KMS-11 (cell line): ENCODE results near the gene RAF1.

Source experiments
- H2AFZ ChIP-seq: fragments of 200-600 bp; sonication (generic); 2 replicates; pipeline ENCODE4 v1.6.1; 2016; ENCODE audit warnings: antibody characterized with exemption, mixed run types, low read depth
- H3K27ac ChIP-seq: fragments of 200-600 bp; sonication (generic); 2 replicates; pipeline ENCODE4 v1.6.1; 2016; ENCODE audit warnings: mild to moderate bottlenecking, mixed run types
- H3K27me3 ChIP-seq: fragments of 200-600 bp; sonication (generic); 2 replicates; pipeline ENCODE4 v1.6.1; 2017; ENCODE audit warnings: mild to moderate bottlenecking, low read depth, mixed run types, moderate library complexity; ENCODE audit not compliant: insufficient read depth
- H3K36me3 ChIP-seq: fragments of 200-600 bp; sonication (generic); 2 replicates; pipeline ENCODE4 v1.6.1; 2017; ENCODE audit warnings: mild to moderate bottlenecking, mixed run types; ENCODE audit not compliant: insufficient read depth
- H3K4me1 ChIP-seq: fragments of 200-600 bp; sonication (generic); 2 replicates; pipeline ENCODE4 v1.6.1; 2016; ENCODE audit warnings: mild to moderate bottlenecking, low read depth, mixed run types; ENCODE audit not compliant: poor library complexity, severe bottlenecking
- H3K4me2 ChIP-seq: fragments of 200-600 bp; sonication (generic); 2 replicates; pipeline ENCODE4 v1.7.0; 2016; ENCODE audit warnings: mild to moderate bottlenecking, mixed run types
- H3K4me3 ChIP-seq: fragments of 200-600 bp; sonication (generic); IDR thresholded peaks from 2 replicates; pipeline ENCODE4 v1.6.1; 2017; ENCODE audit warnings: low read depth, low read length, mixed read lengths; ENCODE audit not compliant: insufficient read depth
- H3K79me2 ChIP-seq: fragments of 200-600 bp; sonication (generic); 2 replicates; pipeline ENCODE4 v1.6.1; 2016; ENCODE audit warnings: low read depth, mixed run types; ENCODE audit not compliant: insufficient read depth
- H3K9ac ChIP-seq: fragments of 200-600 bp; sonication (generic); 2 replicates; pipeline ENCODE4 v1.6.1; 2016; ENCODE audit warnings: mild to moderate bottlenecking, mixed run types
- H4K20me1 ChIP-seq: fragments of 200-600 bp; sonication (generic); 2 replicates; pipeline ENCODE4 v1.6.1; 2016; ENCODE audit warnings: mild to moderate bottlenecking, mixed run types; ENCODE audit not compliant: insufficient read depth
- CTCF ChIP-seq: fragments of 200-600 bp; sonication (generic); conservative IDR thresholded peaks from 2 replicates; pipeline ENCODE4 v1.6.1; 2017; ENCODE audit warnings: low read depth, mild to moderate bottlenecking, antibody characterized with exemption, low read length, moderate library complexity, mixed read lengths

RAF1 gene

GRCh38 chr3:12663936-12664908, at the start of gene RAF1:
TSS of gene RAF1 (minus strand) at chr3:12664117. CDS start at chr3:12618721, 45,396 bp downstream.
- Histone ChIP-seq H3K4me1 (peaks cover 27% of the 10 kb centered on the region), H3K36me3 (no peaks in the 10 kb centered on the region), H3K9ac (peak within 1 kb of the TSS; percentile 96), H3K27ac (peak within 1 kb of the TSS; percentile 91), H2AFZ (peak within 1 kb of the TSS; percentile 80), H4K20me1 (peaks cover 9% of the 10 kb centered on the region; the same call in 1 of the 2 replicates), H3K79me2 (peaks cover 46% of the 10 kb centered on the region), H3K4me2 (peak within 1 kb of the TSS; percentile 71), H3K4me3 (peak within 1 kb of the TSS; percentile 76), H3K27me3 (no peaks in the 10 kb centered on the region)
- TF ChIP-seq CTCF: no peak

GRCh38 chr3:12710062-12710461, 46.1 kb upstream of the RAF1 start:
- no peak overlapping the region for H3K27ac ChIP-seq
- no peak overlapping the region for H2AFZ ChIP-seq
- no peak overlapping the region for H3K4me2 ChIP-seq
- H3K4me3 ChIP-seq: no peak overlapping the region
- no peak for TF ChIP-seq CTCF
- H3K4me1 ChIP-seq: no peaks in the 10 kb centered on the region
- H3K79me2 ChIP-seq: no peaks in the 10 kb centered on the region
- no peaks in the 10 kb centered on the region for H3K36me3 ChIP-seq
- H3K27me3 ChIP-seq: no peaks in the 10 kb centered on the region
- no peak overlapping the region for H3K9ac ChIP-seq
- no peaks in the 10 kb centered on the region for H4K20me1 ChIP-seq

GRCh38 chr3:12709334-12709733, 45.4 kb upstream of the RAF1 start:
- H3K27me3 ChIP-seq: no peaks in the 10 kb centered on the region

GRCh38 chr3:12708584-12709192, 44.8 kb upstream of the RAF1 start:
- no peaks in the 10 kb centered on the region for H4K20me1 ChIP-seq
- TF ChIP-seq CTCF: no peak
- H3K27ac ChIP-seq: no peak overlapping the region
- H3K4me1 ChIP-seq: no peaks in the 10 kb centered on the region
- no peaks in the 10 kb centered on the region for H3K27me3 ChIP-seq
- no peaks in the 10 kb centered on the region for H3K79me2 ChIP-seq
- no peak overlapping the region for H3K4me2 ChIP-seq
- H3K36me3 ChIP-seq: no peaks in the 10 kb centered on the region
- H3K4me3 ChIP-seq: no peak overlapping the region
- H2AFZ ChIP-seq: no peak overlapping the region
- no peak overlapping the region for H3K9ac ChIP-seq

More at GRCh38 chr3:12709334-12709733, 45.4 kb upstream of the RAF1 start:
- Histone ChIP-seq H3K27ac (no peak overlapping the region), H3K36me3 (no peaks in the 10 kb centered on the region), H3K4me2 (no peak overlapping the region), H3K4me1 (no peaks in the 10 kb centered on the region), H2AFZ (no peak overlapping the region), H3K79me2 (no peaks in the 10 kb centered on the region), H3K9ac (no peak overlapping the region), H3K4me3 (no peak overlapping the region), H4K20me1 (no peaks in the 10 kb centered on the region)
- no peak for TF ChIP-seq CTCF
